Anterior cingulate cortex (tissue), 58 donors: ENCODE results near the gene MED29.
"Not testable (repeated sequence)": the region's sequence is repeated elsewhere in the genome, so short reads cannot be mapped to it uniquely, and the experiment has no call there.

Experiments
- DNase-seq, 58 donors: peaks; one replicate each; lab custom pipeline; 2025; lab: John Stamatoyannopoulos, UW

MED29 gene

GRCh38 chr19:39369200-39369599 lies 22.0 kb upstream of the MED29 start:
- no peak for DNase-seq

- DNase-seq, result no peak
Observed at GRCh38 chr19:39370735-39371134, 20.4 kb upstream of the MED29 start.

- DNase-seq, result peak in 49 of 58 donors; percentile 6 to 84 (median 55)
Observed at GRCh38 chr19:39372047-39372802, 19.0 kb upstream of the MED29 start.

- peak in 6 of 58 donors; percentile 11 to 50 (median 42) for DNase-seq
Observed at GRCh38 chr19:39372941-39373340, 18.2 kb upstream of the MED29 start.

- no peak for DNase-seq
Observed at GRCh38 chr19:39375929-39376328, 15.2 kb upstream of the MED29 start.

- no peak for DNase-seq
Observed at GRCh38 chr19:39377373-39378362, 13.5 kb upstream of the MED29 start.

GRCh38 chr19:39379366-39379765 lies 11.8 kb upstream of the MED29 start:
- not testable (repeated sequence) for DNase-seq

- DNase-seq, result peak in 12 of 58 donors; percentile 5 to 40 (median 23)
Observed at GRCh38 chr19:39379865-39380396, 11.2 kb upstream of the MED29 start.

GRCh38 chr19:39380521-39381502 lies 10.4 kb upstream of the MED29 start:
- no peak for DNase-seq

GRCh38 chr19:39381910-39382611 lies 9.1 kb upstream of the MED29 start:
- no peak for DNase-seq

GRCh38 chr19:39382991-39383828 lies 8.0 kb upstream of the MED29 start:
- no peak for DNase-seq

GRCh38 chr19:39384839-39385568 lies 6.2 kb upstream of the MED29 start:
- no peak for DNase-seq

GRCh38 chr19:39385629-39386411 lies 5.4 kb upstream of the MED29 start:
- DNase-seq, result peak in 1 of 58 donors; percentile 23

- no peak for DNase-seq
Observed at GRCh38 chr19:39386557-39386956, 4.6 kb upstream of the MED29 start.

GRCh38 chr19:39388657-39389056 lies 2.5 kb upstream of the MED29 start:
- DNase-seq, result no peak

GRCh38 chr19:39389631-39390414 lies 1.4 kb upstream of the MED29 start:
- DNase-seq, result no peak
